ENCODE results near the gene SNRPA.

Gene SNRPA

GRCh38 chr19:40776932-40777644, 26.1 kb downstream of the SNRPA start:
- H3K9me3 ChIP-seq = no peaks in the 10 kb centered on the region
- peak; percentile 94 to 95 for DNase-seq
- peaks cover 0 to 2% (median 0%) of the 10 kb centered on the region in 3 donors for H3K36me3 ChIP-seq
- no peaks in the 10 kb centered on the region for H3K27me3 ChIP-seq
- H3K4me1 ChIP-seq = peaks cover 0 to 22% (median 14%) of the 10 kb centered on the region in 4 donors
- TF ChIP-seq CTCF (IDR thresholded peaks at IDR 0.05) = no peak
- intact Hi-C loops (cut with DNase I; ENCODE audit: low total_unique reads) = no loop called here
- peak overlapping the region; percentile 88 to 95 for H3K27ac ChIP-seq
- H3K4me3 ChIP-seq = peak overlapping the region; percentile 58 to 86

GRCh38 chr19:40777645-40777936, 26.6 kb downstream of the SNRPA start:
- TF ChIP-seq CTCF (IDR thresholded peaks at IDR 0.05) = no peak
- peak overlapping the region; percentile 88 to 95 for H3K27ac ChIP-seq
- intact Hi-C loops (cut with DNase I; ENCODE audit: low total_unique reads) = no loop called here
- peaks cover 0 to 6% (median 0%) of the 10 kb centered on the region in 3 donors for H3K36me3 ChIP-seq
- DNase-seq = no peak
- no peaks in the 10 kb centered on the region for H3K27me3 ChIP-seq
- peaks cover 0 to 22% (median 14%) of the 10 kb centered on the region in 4 donors for H3K4me1 ChIP-seq
- peak overlapping the region; percentile 58 to 86 for H3K4me3 ChIP-seq
- H3K9me3 ChIP-seq = no peaks in the 10 kb centered on the region

- Histone ChIP-seq H3K9me3 (no peaks in the 10 kb centered on the region), H3K4me3 (peak within 1 kb of the TSS; percentile 58 to 86), H3K36me3 (peaks cover 0 to 6% (median 0%) of the 10 kb centered on the region in 3 donors), H3K27ac (peak within 1 kb of the TSS; percentile 88 to 95), H3K27me3 (no peaks in the 10 kb centered on the region), H3K4me1 (peaks cover 0 to 22% (median 14%) of the 10 kb centered on the region in 4 donors)
- DNase-seq = peak; percentile 100
- intact Hi-C loops (cut with DNase I; ENCODE audit: low total_unique reads) = no loop called here
- TF ChIP-seq CTCF (IDR thresholded peaks at IDR 0.05) = peak in 1 of 2 experiments; percentile 21
Measured at GRCh38 chr19:40777937-40778705, 27.1 kb downstream of the SNRPA start, which contains the start of gene RAB4B. Gene RAB4B, plus strand, starts transcription at chr19:40778247. Its CDS starts 129 bp downstream, at chr19:40778376.

- no peaks in the 10 kb centered on the region for H3K27me3 ChIP-seq
- no peaks in the 10 kb centered on the region for H3K9me3 ChIP-seq
- peak overlapping the region; percentile 58 to 86 for H3K4me3 ChIP-seq
- H3K27ac ChIP-seq = peak overlapping the region; percentile 88 to 95
- H3K36me3 ChIP-seq = peaks cover 0 to 13% (median 3%) of the 10 kb centered on the region in 3 donors
- intact Hi-C loops (cut with DNase I; ENCODE audit: low total_unique reads) = no loop called here
- peaks cover 0 to 22% (median 14%) of the 10 kb centered on the region in 4 donors for H3K4me1 ChIP-seq
- DNase-seq = no peak
- no peak for TF ChIP-seq CTCF (IDR thresholded peaks at IDR 0.05)
Measured at GRCh38 chr19:40778706-40779284, 27.8 kb downstream of the SNRPA start.

- TF ChIP-seq CTCF (IDR thresholded peaks at IDR 0.05) = no peak
- Histone ChIP-seq H3K4me3 (no peak overlapping the region), H3K4me1 (peaks cover 0 to 22% (median 14%) of the 10 kb centered on the region in 4 donors), H3K9me3 (no peaks in the 10 kb centered on the region), H3K27ac (no peak overlapping the region), H3K36me3 (peaks cover 0 to 30% (median 6%) of the 10 kb centered on the region in 3 donors), H3K27me3 (no peaks in the 10 kb centered on the region)
- DNase-seq = no peak
- intact Hi-C loops (cut with DNase I; ENCODE audit: low total_unique reads) = no loop called here
Measured at GRCh38 chr19:40780582-40780981, 29.6 kb downstream of the SNRPA start.
